Lower leg skin (tissue), 3 donors: ENCODE data around the gene MGST2.

Experiments
- POLR2A ChIP-seq, 2 donors: fragments of 450-650 bp; IDR thresholded peaks; one replicate each; pipeline ENCODE4 v1.6.1; 2016 to 2017; ENCODE audit warnings: antibody characterized with exemption in 2 of 2, mild to moderate bottlenecking in 1 of 2, moderate library complexity in 1 of 2
- TF ChIP-seq, protein P1 (sequence below), 3 donors: fragments of 450-650 bp; IDR thresholded peaks; one replicate each; pipeline ENCODE4 v1.5.1; 2016; ENCODE audit warnings: antibody characterized with exemption in 3 of 3, mild to moderate bottlenecking in 3 of 3, moderate library complexity in 2 of 3

- no peak for TF ChIP-seq POLR2A (IDR thresholded peaks at IDR 0.05)
- TF ChIP-seq, protein P1, sequence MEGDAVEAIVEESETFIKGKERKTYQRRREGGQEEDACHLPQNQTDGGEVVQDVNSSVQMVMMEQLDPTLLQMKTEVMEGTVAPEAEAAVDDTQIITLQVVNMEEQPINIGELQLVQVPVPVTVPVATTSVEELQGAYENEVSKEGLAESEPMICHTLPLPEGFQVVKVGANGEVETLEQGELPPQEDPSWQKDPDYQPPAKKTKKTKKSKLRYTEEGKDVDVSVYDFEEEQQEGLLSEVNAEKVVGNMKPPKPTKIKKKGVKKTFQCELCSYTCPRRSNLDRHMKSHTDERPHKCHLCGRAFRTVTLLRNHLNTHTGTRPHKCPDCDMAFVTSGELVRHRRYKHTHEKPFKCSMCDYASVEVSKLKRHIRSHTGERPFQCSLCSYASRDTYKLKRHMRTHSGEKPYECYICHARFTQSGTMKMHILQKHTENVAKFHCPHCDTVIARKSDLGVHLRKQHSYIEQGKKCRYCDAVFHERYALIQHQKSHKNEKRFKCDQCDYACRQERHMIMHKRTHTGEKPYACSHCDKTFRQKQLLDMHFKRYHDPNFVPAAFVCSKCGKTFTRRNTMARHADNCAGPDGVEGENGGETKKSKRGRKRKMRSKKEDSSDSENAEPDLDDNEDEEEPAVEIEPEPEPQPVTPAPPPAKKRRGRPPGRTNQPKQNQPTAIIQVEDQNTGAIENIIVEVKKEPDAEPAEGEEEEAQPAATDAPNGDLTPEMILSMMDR (IDR thresholded peaks at IDR 0.05) = no peak
Observed at GRCh38 chr4:139715746-139716391, 50.2 kb downstream of the MGST2 start.
